Fibroblast of skin of left biceps (primary cell): ENCODE results near the gene TARBP1.
"Not testable (repeated sequence)": the region's sequence is repeated elsewhere in the genome, so short reads cannot be mapped to it uniquely, and the experiment has no call there.

Experiments used
- DNase-seq, 2 experiments: peaks; one replicate each; pipeline ENCODE4 v3.0.0-alpha.2; 2013; ENCODE audit warnings: low read depth in 2 of 2

Gene TARBP1

GRCh38 chr1:234507089-234507488 lies 28.1 kb upstream of the TARBP1 start:
- DNase-seq, result no peak

GRCh38 chr1:234505769-234506102 lies 26.8 kb upstream of the TARBP1 start:
- peak; percentile 72 to 76 for DNase-seq

GRCh38 chr1:234504969-234505768 lies 26.2 kb upstream of the TARBP1 start:
- no peak for DNase-seq

GRCh38 chr1:234504251-234504650 lies 25.3 kb upstream of the TARBP1 start:
- DNase-seq, result not testable (repeated sequence)

- no peak for DNase-seq
Measured at GRCh38 chr1:234503193-234504050, 24.4 kb upstream of the TARBP1 start.

GRCh38 chr1:234502785-234503184 lies 23.8 kb upstream of the TARBP1 start:
- DNase-seq, result no peak

GRCh38 chr1:234500269-234500668 lies 21.3 kb upstream of the TARBP1 start:
- DNase-seq, result no peak

GRCh38 chr1:234499943-234500245 lies 20.9 kb upstream of the TARBP1 start:
- no peak for DNase-seq

- peak; percentile 91 to 92 for DNase-seq
Measured at GRCh38 chr1:234499119-234499942, 20.4 kb upstream of the TARBP1 start.

GRCh38 chr1:234498448-234499118 lies 19.6 kb upstream of the TARBP1 start:
- DNase-seq, result no peak

- no peak for DNase-seq
Measured at GRCh38 chr1:234497589-234497988, 18.6 kb upstream of the TARBP1 start.

GRCh38 chr1:234495231-234495990 lies 16.4 kb upstream of the TARBP1 start:
- peak in 1 of 2 experiments; percentile 77 for DNase-seq

- DNase-seq, result no peak
Measured at GRCh38 chr1:234494049-234494448, 15.1 kb upstream of the TARBP1 start.

GRCh38 chr1:234490793-234491479 lies 12.0 kb upstream of the TARBP1 start:
- no peak for DNase-seq

- no peak for DNase-seq
Measured at GRCh38 chr1:234489698-234490077, 10.7 kb upstream of the TARBP1 start.

- no peak for DNase-seq
Measured at GRCh38 chr1:234489007-234489697, 10.2 kb upstream of the TARBP1 start.

- DNase-seq, result no peak
Measured at GRCh38 chr1:234488054-234489006, 9.4 kb upstream of the TARBP1 start.
